GM12865 (cell line): ENCODE results near the gene ATP2C2.

Experiments
- DNase-seq: peaks from one replicate; pipeline ENCODE4 v3.0.0; 2010; ENCODE audit warnings: low read depth
- H3K4me3 ChIP-seq: 2 replicates; pipeline ENCODE4 v1.5.1; 2011; ENCODE audit warnings: mild to moderate bottlenecking, low read depth, low read length, control low read depth
- TF ChIP-seq, protein P1 (sequence below): IDR thresholded peaks from 2 replicates; pipeline ENCODE4 v1.5.1; 2011; ENCODE audit warnings: low read length, control low read depth, low read depth, inconsistent platforms; ENCODE audit not compliant: insufficient read depth; ENCODE audit errors: missing control alignments

ATP2C2 gene

GRCh38 chr16:84350685-84351400 is 17.5 kb upstream of the ATP2C2 start:
- no peak for DNase-seq
- no peak overlapping the region for H3K4me3 ChIP-seq
- TF ChIP-seq, protein P1, sequence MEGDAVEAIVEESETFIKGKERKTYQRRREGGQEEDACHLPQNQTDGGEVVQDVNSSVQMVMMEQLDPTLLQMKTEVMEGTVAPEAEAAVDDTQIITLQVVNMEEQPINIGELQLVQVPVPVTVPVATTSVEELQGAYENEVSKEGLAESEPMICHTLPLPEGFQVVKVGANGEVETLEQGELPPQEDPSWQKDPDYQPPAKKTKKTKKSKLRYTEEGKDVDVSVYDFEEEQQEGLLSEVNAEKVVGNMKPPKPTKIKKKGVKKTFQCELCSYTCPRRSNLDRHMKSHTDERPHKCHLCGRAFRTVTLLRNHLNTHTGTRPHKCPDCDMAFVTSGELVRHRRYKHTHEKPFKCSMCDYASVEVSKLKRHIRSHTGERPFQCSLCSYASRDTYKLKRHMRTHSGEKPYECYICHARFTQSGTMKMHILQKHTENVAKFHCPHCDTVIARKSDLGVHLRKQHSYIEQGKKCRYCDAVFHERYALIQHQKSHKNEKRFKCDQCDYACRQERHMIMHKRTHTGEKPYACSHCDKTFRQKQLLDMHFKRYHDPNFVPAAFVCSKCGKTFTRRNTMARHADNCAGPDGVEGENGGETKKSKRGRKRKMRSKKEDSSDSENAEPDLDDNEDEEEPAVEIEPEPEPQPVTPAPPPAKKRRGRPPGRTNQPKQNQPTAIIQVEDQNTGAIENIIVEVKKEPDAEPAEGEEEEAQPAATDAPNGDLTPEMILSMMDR, result no peak

DNA sequence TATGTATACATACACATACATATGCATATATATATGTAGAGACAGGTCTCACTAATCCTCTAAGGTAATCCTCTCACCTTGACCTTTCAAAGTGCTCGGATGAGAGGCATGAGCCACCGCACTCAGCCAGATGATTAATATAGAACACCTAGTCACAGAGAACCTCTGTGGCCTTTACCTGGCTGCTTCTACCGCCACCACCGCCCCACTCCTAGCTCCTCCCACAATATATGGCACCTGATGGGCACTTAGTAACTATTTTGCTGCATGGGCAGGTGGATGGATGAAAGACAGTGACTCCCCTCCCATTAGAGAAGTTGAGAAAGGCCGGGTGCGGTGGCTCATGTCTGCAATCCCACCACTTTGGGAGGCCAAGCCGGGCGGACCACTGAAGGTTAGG is 16.7 kb upstream of the ATP2C2 start:
- TF ChIP-seq, protein P1, result no peak
- H3K4me3 ChIP-seq, result no peak overlapping the region
- no peak for DNase-seq

DNA sequence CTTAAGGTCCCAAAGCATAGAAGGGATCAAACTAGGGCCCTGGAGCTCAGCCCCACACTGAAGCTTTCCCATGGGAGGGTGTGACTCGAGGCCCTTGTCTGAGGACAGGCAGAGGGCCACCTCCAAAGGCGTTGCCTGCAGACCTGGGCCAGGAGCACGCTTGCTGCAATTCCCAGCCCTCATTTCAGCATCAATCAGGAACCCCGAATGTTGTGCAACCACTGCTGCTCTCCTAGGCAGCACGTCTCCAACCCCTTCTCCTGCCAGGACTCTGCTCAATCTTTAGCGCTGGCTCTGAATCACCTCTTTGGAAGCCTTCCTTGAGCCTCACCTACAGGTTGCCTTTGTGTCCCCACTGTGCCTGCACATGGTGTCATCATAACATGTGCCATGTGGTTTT is 14.0 kb upstream of the ATP2C2 start:
- TF ChIP-seq, protein P1, result no peak
- DNase-seq, result no peak
- no peak overlapping the region for H3K4me3 ChIP-seq

- TF ChIP-seq, protein P1, result no peak
- H3K4me3 ChIP-seq, result no peak overlapping the region
- no peak for DNase-seq
Observed at GRCh38 chr16:84355149-84355548, 13.2 kb upstream of the ATP2C2 start.

GRCh38 chr16:84356176-84356575 is 12.2 kb upstream of the ATP2C2 start:
- TF ChIP-seq, protein P1, result no peak

GRCh38 chr16:84356591-84357116 is 11.7 kb upstream of the ATP2C2 start:
- no peak overlapping the region for H3K4me3 ChIP-seq
- TF ChIP-seq, protein P1, result no peak
- DNase-seq, result no peak

More at GRCh38 chr16:84356176-84356575, 12.2 kb upstream of the ATP2C2 start:
- H3K4me3 ChIP-seq, result no peak overlapping the region
- no peak for DNase-seq
